Measurements from ENCODE around the gene SERTAD1.

- TF ChIP-seq NFE2L2 (IDR thresholded peaks at IDR 0.05; ENCODE audit: low read depth, low read length), result no peak
- TF ChIP-seq CTCF (conservative IDR thresholded peaks at IDR 0.05; ENCODE audit: low read depth, low read length), result no peak
- TF ChIP-seq MAFK (IDR thresholded peaks at IDR 0.05; ENCODE audit: low read depth, low read length), result no peak
- no peak for TF ChIP-seq RCOR1 (IDR thresholded peaks at IDR 0.05; ENCODE audit: insufficient replicate concordance, low read length)
- no peak for TF ChIP-seq POLR2A (IDR thresholded peaks at IDR 0.05; ENCODE audit: low read depth, low read length)
Measured at GRCh38 chr19:40452016-40452415, 26.2 kb upstream of the SERTAD1 start.

All from IMR-90 (cell line).